Spleen (tissue), 11 donors: ENCODE data around the gene EFNA4. TPM values are rescaled to one million over a fixed set of nuclear protein-coding genes. Genes with fewer than 3 reads are reported as not detected.

Experiments
- DNase-seq: peaks from one replicate; pipeline ENCODE4 v3.0.0-alpha.2; 2020
- H3K27ac ChIP-seq, 8 donors: fragments of 200-600 bp; sonication (generic) in 7 of 8; 1 replicate in 4 of 8; 2 replicates in 4 of 8; pipeline versions ENCODE4 v1.5.0 to v1.8.0; 2016 to 2021; ENCODE audit warnings: inconsistent platforms in 4 of 8, mild to moderate bottlenecking in 4 of 8, moderate library complexity in 1 of 8
- H3K27me3 ChIP-seq, 7 donors: fragments of 200-600 bp; sonication (generic) in 6 of 7; replicated peaks in 1 of 7; 1 replicate in 4 of 7; 2 replicates in 3 of 7; pipeline versions ENCODE4 v1.5.0 to v1.8.0; 2016 to 2021; ENCODE audit warnings: inconsistent platforms in 3 of 7, mild to moderate bottlenecking in 1 of 7
- H3K36me3 ChIP-seq, 6 donors: fragments of 200-600 bp; sonication (generic) in 5 of 6; 1 replicate in 4 of 6; 2 replicates in 2 of 6; pipeline versions ENCODE4 v1.5.0 to v1.8.0; 2016 to 2021; ENCODE audit warnings: inconsistent platforms in 2 of 6
- H3K4me1 ChIP-seq, 6 donors: fragments of 200-600 bp; sonication (generic) in 5 of 6; 1 replicate in 3 of 6; 2 replicates in 3 of 6; pipeline versions ENCODE4 v1.5.0 to v1.8.0; 2016 to 2021; ENCODE audit warnings: inconsistent platforms in 3 of 6
- H3K4me3 ChIP-seq, 8 donors: fragments of 200-600 bp; sonication (generic) in 7 of 8; 1 replicate in 4 of 8; 2 replicates in 4 of 8; pipeline versions ENCODE4 v1.5.0 to v1.8.0; 2016 to 2021; ENCODE audit warnings: inconsistent platforms in 4 of 8, mild to moderate bottlenecking in 4 of 8, moderate library complexity in 2 of 8
- H3K9me3 ChIP-seq, 8 donors: fragments of 200-600 bp; sonication (generic) in 7 of 8; 1 replicate in 4 of 8; 2 replicates in 4 of 8; pipeline versions ENCODE4 v1.5.0 to v1.8.0; 2016 to 2021; ENCODE audit warnings: inconsistent platforms in 4 of 8
- CTCF ChIP-seq, 11 experiments: fragments of 200-600 bp in 7 of 11; fragments of 450-650 bp in 4 of 11; sonication (generic) in 4 of 11; IDR thresholded peaks in 8 of 11; conservative IDR thresholded peaks in 3 of 11; 1 replicate in 7 of 11; 2 replicates in 4 of 11; pipeline versions ENCODE4 v1.4.0 to v1.8.0; 2016 to 2021; ENCODE audit warnings: antibody characterized with exemption in 11 of 11, inconsistent platforms in 4 of 11, mild to moderate bottlenecking in 1 of 11
- POLR2A ChIP-seq, 3 donors: fragments of 450-650 bp; IDR thresholded peaks; one replicate each; pipeline ENCODE4 v1.5.1; 2017; ENCODE audit warnings: antibody characterized with exemption in 3 of 3, mild to moderate bottlenecking in 1 of 3
- POLR2AphosphoS5 ChIP-seq, 3 donors: sonication (generic); formaldehyde crosslinking; IDR thresholded peaks; one replicate each; pipeline ENCODE4 v1.5.1; 2017; ENCODE audit warnings: antibody characterized with exemption in 3 of 3
- WGBS, 5 donors: extraction: QIAGEN DNeasy Blood & Tissue Kit in 3 of 5; methylation state at CpG; one replicate each; pipeline versions ENCODE4 v1.1.5 to v1.1.7; 2013 to 2018; 5-methylcytosine and 5-hydroxymethylcytosine counted together
- intact Hi-C: fragments of 100-400 bp; cut with DNase I; formaldehyde crosslinking; loops from one replicate; pipeline ENCODE4 v1.15.0; 2023; ENCODE audit warnings: low total_unique reads
- polyA plus RNA-seq, 3 donors: library from polyadenylated mRNA; stranded (reverse); fragments of 200-250 nt; gene quantifications; one replicate each; pipeline ENCODE4 v1.2.1, GENCODE V29; 2013
- total RNA-seq, 7 donors: library from RNA; depleted of rRNA in 3 of 7; stranded (reverse); fragments of >200 nt in 3 of 7; fragmentation: NEBNext Ultra II Directional in 4 of 7; extraction: Animal tissue kit (Norgen Biotek cat#: 25700) in 4 of 7; gene quantifications; one replicate each; pipeline versions ENCODE4 v1.1.0 to v1.2.1, GENCODE V29; 2016 to 2021
- donor health status: healthy with polysubstance abuse.
- donor health status: DM: no; HTN: no; CAD: no; lungs with moderate emphysema.
- donor health status: DM: no; HTN: no; CAD: no.
- donor health status: Bipolar disorder and iron deficiency.
- donor health status: healthy.
- donor health status: DM: no; HTN: no; CAD: no.
- donor health status: DM: yes; HTN: yes; CAD: no.

Gene EFNA4
- total and polyA plus RNA-seq, 10 donors = 4.6 to 9.5 (median 7.1) TPM

- Histone ChIP-seq H3K4me3 (no peak overlapping the region), H3K27me3 (no peaks in the 10 kb centered on the region), H3K36me3 (no peaks in the 10 kb centered on the region), H3K9me3 (no peaks in the 10 kb centered on the region), H3K4me1 (peaks cover 4 to 19% (median 12%) of the 10 kb centered on the region in 6 donors), H3K27ac (peak overlapping the region in 6 of 8 donors; percentile 26 to 57 (median 30))
- no peak for DNase-seq
- WGBS, 5 donors = 63 to 82% (median 70%) methylated on average over 6 of the region's 6 CpGs
- intact Hi-C loops = no loop called here
- no peak for TF ChIP-seq POLR2AphosphoS5 (IDR thresholded peaks at IDR 0.05)
- TF ChIP-seq CTCF (IDR thresholded peaks at IDR 0.05 in 8 of 11, conservative IDR thresholded peaks at IDR 0.05 in 3 of 11) = no peak
- no peak for TF ChIP-seq POLR2A (IDR thresholded peaks at IDR 0.05)
Observed at GRCh38 chr1:155044365-155044764, 19.2 kb upstream of the EFNA4 start.

- H3K36me3 ChIP-seq = no peaks in the 10 kb centered on the region
- intact Hi-C loops = no loop called here
- H3K4me3 ChIP-seq = no peak overlapping the region
- WGBS, 5 donors = 41 to 57% (median 46%) methylated on average over 7 of the region's 7 CpGs
- peak; percentile 54 to 91 (median 80) for TF ChIP-seq CTCF (IDR thresholded peaks at IDR 0.05 in 8 of 11, conservative IDR thresholded peaks at IDR 0.05 in 3 of 11)
- peak; percentile 63 to 77 (median 68) for TF ChIP-seq POLR2AphosphoS5 (IDR thresholded peaks at IDR 0.05)
- TF ChIP-seq POLR2A (IDR thresholded peaks at IDR 0.05) = no peak
- H3K27ac ChIP-seq = peak overlapping the region in 6 of 8 donors; percentile 26 to 57 (median 30)
- no peaks in the 10 kb centered on the region for H3K9me3 ChIP-seq
- H3K4me1 ChIP-seq = peaks cover 6 to 23% (median 17%) of the 10 kb centered on the region in 6 donors
- no peaks in the 10 kb centered on the region for H3K27me3 ChIP-seq
- DNase-seq = peak; percentile 87
Observed at GRCh38 chr1:155044812-155045657, 18.5 kb upstream of the EFNA4 start.

- Histone ChIP-seq H3K27me3 (no peaks in the 10 kb centered on the region), H3K9me3 (no peaks in the 10 kb centered on the region), H3K27ac (peak overlapping the region in 1 of 8 donors; percentile 94), H3K36me3 (peaks cover 0 to 5% (median 0%) of the 10 kb centered on the region in 6 donors), H3K4me3 (no peak overlapping the region), H3K4me1 (peaks cover 15 to 58% (median 52%) of the 10 kb centered on the region in 6 donors)
- 84 to 96% (median 92%) methylated on average over 8 of the region's 8 CpGs for WGBS, 5 donors
- no peak for TF ChIP-seq CTCF (IDR thresholded peaks at IDR 0.05 in 8 of 11, conservative IDR thresholded peaks at IDR 0.05 in 3 of 11)
- no peak for TF ChIP-seq POLR2AphosphoS5 (IDR thresholded peaks at IDR 0.05)
- TF ChIP-seq POLR2A (IDR thresholded peaks at IDR 0.05) = no peak
- DNase-seq = no peak
- intact Hi-C loops = no loop called here
Observed at GRCh38 chr1:155048449-155049334, 14.8 kb upstream of the EFNA4 start.
